ENCODE data around the gene FMN1. TPM values are rescaled to one million over a fixed set of nuclear protein-coding genes. Genes with fewer than 3 reads are reported as not detected.

The FMN1 gene
- total and polyA plus RNA-seq, 2 of the 13 experiments (the other 11 are each of a cell fraction or from before 2014, with no cell fraction given): 0.20 to 0.60 TPM

GRCh38 chr15:33051528-33051927 lies 143.0 kb downstream of the FMN1 start:
- no TSS peak for BruUV-seq (replicated peaks)
- intact Hi-C loops (cut with micrococcal nuclease; ENCODE audit: unreplicated experiment): no loop called here
- Histone ChIP-seq H3K79me2 (ENCODE audit: insufficient read depth, low read length) (no peaks in the 10 kb centered on the region), H3K9me3 (ENCODE audit: low read length) (peaks cover 45% of the 10 kb centered on the region), H2AFZ (ENCODE audit: low read length) (no peak overlapping the region), H3K27me3 (ENCODE audit: control insufficient read depth in 1 of 2, insufficient read depth in 2 of 2, low read length in 2 of 2) (no peaks in the 10 kb centered on the region; a peak in 1 of 5 replicates), H3K4me2 (ENCODE audit: low read depth, low read length) (no peak overlapping the region), H3K4me3 (replicated peaks in 1 of 3; ENCODE audit: insufficient read depth in 1 of 3, low read depth in 2 of 3, low read length in 3 of 3) (no peak overlapping the region), H3K9ac (ENCODE audit: insufficient read depth, low read depth, low read length) (no peak overlapping the region), H4K20me1 (ENCODE audit: insufficient read depth, low read length) (no peaks in the 10 kb centered on the region), H3K36me3 (replicated peaks in 1 of 2; ENCODE audit: control insufficient read depth in 1 of 2, insufficient read depth in 2 of 2, low read length in 2 of 2) (no peaks in the 10 kb centered on the region), H3K27ac (ENCODE audit: extremely low read length, insufficient read depth, low read length) (no peak overlapping the region), H3K4me1 (ENCODE audit: insufficient read depth, low read length) (no peaks in the 10 kb centered on the region)
- DNase-seq (ENCODE audit: low spot score) (no peak), FAIRE-seq (no peak), ATAC-seq (no peak)
- ChIA-PET POLR2A (no interaction called here), CTCF (ENCODE audit: low intra/inter-chr PET ratio, low total read pairs) (no interaction called here)
- no peak for TF ChIP-seq PHF5A (CRISPR knock-in tag; IDR thresholded peaks at IDR 0.05; ENCODE audit: low read depth, unreplicated experiment)
- no peak for TF ChIP-seq CBX5 (CRISPR knock-in tag; IDR thresholded peaks at IDR 0.05; ENCODE audit: borderline replicate concordance)
- in situ Hi-C loops (cut with HindIII; ENCODE audit: extremely low pct_ligation_motif_present, low pct_unique_long_range_greater_than_20kb): no loop called here
- 48% methylated on average over 5 of the region's 5 CpGs for WGBS (ENCODE audit: low lambda C conversion rate)

GRCh38 chr15:33048255-33048654 lies 146.3 kb downstream of the FMN1 start:
- no peaks in the 10 kb centered on the region for H4K20me1 ChIP-seq (ENCODE audit: insufficient read depth, low read length)
- no peaks in the 10 kb centered on the region for H3K27me3 ChIP-seq (ENCODE audit: control insufficient read depth in 1 of 2, insufficient read depth in 2 of 2, low read length in 2 of 2)
- intact Hi-C loops (cut with micrococcal nuclease; ENCODE audit: unreplicated experiment) (no loop called here), in situ Hi-C loops (cut with HindIII; ENCODE audit: extremely low pct_ligation_motif_present, low pct_unique_long_range_greater_than_20kb) (no loop called here)
- H3K9me3 ChIP-seq (ENCODE audit: low read length): peaks cover 65% of the 10 kb centered on the region
- H3K36me3 ChIP-seq (replicated peaks in 1 of 2; ENCODE audit: control insufficient read depth in 1 of 2, insufficient read depth in 2 of 2, low read length in 2 of 2): no peaks in the 10 kb centered on the region
- DNase-seq (ENCODE audit: low spot score): no peak
- H3K4me3 ChIP-seq (replicated peaks in 1 of 3; ENCODE audit: insufficient read depth in 1 of 3, low read depth in 2 of 3, low read length in 3 of 3): no peak overlapping the region
- ChIA-PET CTCF (ENCODE audit: low intra/inter-chr PET ratio, low total read pairs) (no interaction called here), POLR2A (no interaction called here)
- no peaks in the 10 kb centered on the region for H3K79me2 ChIP-seq (ENCODE audit: insufficient read depth, low read length)
- WGBS (ENCODE audit: low lambda C conversion rate): 36% methylated on average over 2 of the region's 2 CpGs
- BruUV-seq (replicated peaks): no TSS peak
- no peaks in the 10 kb centered on the region for H3K4me1 ChIP-seq (ENCODE audit: insufficient read depth, low read length)
- ATAC-seq: no peak
- no peak for FAIRE-seq
- H3K9ac ChIP-seq (ENCODE audit: insufficient read depth, low read depth, low read length): no peak overlapping the region
- no peak overlapping the region for H2AFZ ChIP-seq (ENCODE audit: low read length)
- no peak overlapping the region for H3K27ac ChIP-seq (ENCODE audit: extremely low read length, insufficient read depth, low read length)
- H3K4me2 ChIP-seq (ENCODE audit: low read depth, low read length): no peak overlapping the region
- no peak for TF ChIP-seq PRDM10 (CRISPR knock-in tag; IDR thresholded peaks at IDR 0.05; ENCODE audit: low read depth)
- TF ChIP-seq ZNF761 (CRISPR knock-in tag; conservative IDR thresholded peaks at IDR 0.05): no peak
- TF ChIP-seq KMT2A (CRISPR knock-in tag; IDR thresholded peaks at IDR 0.05): no peak
- no peak for TF ChIP-seq ZNF432 (CRISPR knock-in tag; IDR thresholded peaks at IDR 0.05; ENCODE audit: borderline replicate concordance)
- TF ChIP-seq JUND (CRISPR knock-in tag; IDR thresholded peaks at IDR 0.05): no peak
- TF ChIP-seq IKZF4 (CRISPR knock-in tag; IDR thresholded peaks at IDR 0.05; ENCODE audit: borderline replicate concordance, low read depth, not compliant biosample characterization): no peak
- no peak for TF ChIP-seq TFDP1 (CRISPR knock-in tag; IDR thresholded peaks at IDR 0.05; ENCODE audit: borderline replicate concordance)
- TF ChIP-seq CAMTA2 (CRISPR knock-in tag; IDR thresholded peaks at IDR 0.05; ENCODE audit: borderline replicate concordance): no peak
- TF ChIP-seq ZMYM2 (CRISPR knock-in tag; IDR thresholded peaks at IDR 0.05): no peak
- no peak for TF ChIP-seq ATF5 (CRISPR knock-in tag; IDR thresholded peaks at IDR 0.05; ENCODE audit: low read depth)
- TF ChIP-seq RAD21 (CRISPR knock-in tag; IDR thresholded peaks at IDR 0.05): no peak
- TF ChIP-seq HOXD1 (CRISPR knock-in tag; IDR thresholded peaks at IDR 0.05): no peak

Data from HepG2 (cell line).